Stimulated activated CD8-positive, alpha-beta memory T cell treated with anti-CD3 and anti-CD28 coated beads, Interleukin-12 subunit alpha, Interleukin-12 subunit beta, amount 100 ng/mL, for 4 hours (primary cell): ENCODE measurements around the gene RFX3.

Experiments used
- DNase-seq: peaks from one replicate; pipeline ENCODE4 v3.0.0-alpha.2; 2020; ENCODE audit warnings: low read depth

RFX3 gene

DNA sequence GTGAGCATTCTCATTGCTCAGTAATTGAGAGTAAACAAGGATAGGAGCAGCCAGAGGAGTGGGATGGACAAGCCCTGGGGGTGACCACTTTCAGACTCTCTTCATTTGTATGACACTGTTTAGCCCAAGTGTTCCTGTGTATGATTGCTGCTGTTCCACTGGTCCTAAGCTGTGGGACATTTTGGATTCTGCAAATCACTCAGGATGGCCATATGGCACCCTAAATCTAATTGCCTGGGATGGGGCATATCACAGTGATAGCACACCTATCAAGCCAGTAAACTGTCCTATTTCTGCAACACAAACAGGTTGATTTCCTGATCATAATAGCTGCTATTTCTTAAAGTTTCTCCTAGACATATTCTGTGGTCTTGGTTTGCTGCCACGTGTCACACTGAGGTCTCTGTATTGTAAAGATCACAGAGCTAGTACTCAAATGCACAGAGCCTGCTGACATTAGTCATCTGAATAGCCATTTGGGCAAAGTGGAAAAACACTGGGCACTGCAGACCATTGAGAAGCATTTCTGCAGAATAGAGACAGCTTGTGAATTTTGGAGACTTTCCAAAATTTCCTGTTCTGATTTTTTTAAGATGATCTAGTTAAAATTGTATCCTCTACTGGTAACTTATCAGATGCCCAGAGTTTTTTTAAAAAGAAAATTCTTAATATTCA, 320.2 kb downstream of the RFX3 start:
- DNase-seq: no peak

DNA sequence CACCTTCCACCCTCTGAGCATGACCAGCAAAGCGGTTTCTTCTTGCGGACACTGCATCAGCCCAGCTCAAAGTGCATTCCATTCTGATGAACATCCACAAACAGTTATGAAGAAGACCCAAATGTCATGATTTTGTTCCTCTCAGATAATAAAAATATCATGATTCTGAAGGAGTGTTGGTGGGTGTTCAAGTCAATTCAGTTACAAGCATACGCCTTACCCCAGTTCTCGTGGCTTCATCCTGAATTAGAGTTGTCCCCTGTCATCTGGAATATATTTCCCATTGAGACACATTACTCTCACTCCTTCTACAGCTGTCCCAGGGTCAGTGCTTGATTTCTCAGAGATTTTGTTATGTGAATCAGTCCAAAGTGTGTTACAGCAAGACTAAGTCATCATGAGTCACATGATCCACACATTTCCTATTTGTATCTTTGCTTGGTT, 325.4 kb downstream of the RFX3 start:
- DNase-seq: no peak

DNA sequence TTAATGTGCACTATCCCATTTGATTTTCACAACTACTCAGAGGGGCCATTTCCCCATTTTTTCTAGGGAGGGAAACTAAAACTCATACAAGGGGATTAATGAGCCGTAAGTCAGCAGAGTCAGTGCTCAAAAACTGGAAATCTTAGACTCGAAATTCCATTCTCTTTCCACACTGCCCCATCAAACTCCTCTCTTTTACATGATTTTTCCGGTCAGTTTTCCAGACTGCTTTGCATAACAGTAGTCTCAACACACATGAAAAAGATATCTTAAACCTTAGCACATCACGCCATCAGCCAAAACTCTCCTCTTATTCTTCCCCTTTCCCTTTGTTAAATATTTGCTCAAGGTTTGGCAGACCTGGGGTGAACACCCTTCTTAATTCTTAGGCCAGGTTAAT, 332.0 kb downstream of the RFX3 start:
- DNase-seq: no peak

DNA sequence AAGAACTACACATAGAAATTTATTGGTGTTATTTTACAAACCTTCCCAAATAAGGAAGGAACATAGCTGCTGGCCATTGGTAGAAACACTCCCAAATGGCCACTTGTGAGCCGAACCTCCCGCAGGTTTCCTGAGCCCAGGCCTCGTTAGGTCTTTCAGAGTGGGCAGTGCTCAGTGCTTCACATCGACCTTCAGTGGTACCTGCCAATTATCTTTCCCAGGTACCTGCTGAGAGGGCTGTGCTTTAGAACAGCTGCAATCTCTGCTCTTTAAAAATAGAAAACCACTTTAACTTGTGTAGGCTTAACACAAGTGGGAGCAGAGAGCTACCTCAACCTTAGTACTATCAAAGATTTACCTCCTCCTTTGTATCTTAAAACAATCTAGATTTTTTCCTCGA, 334.1 kb downstream of the RFX3 start:
- no peak for DNase-seq

DNA sequence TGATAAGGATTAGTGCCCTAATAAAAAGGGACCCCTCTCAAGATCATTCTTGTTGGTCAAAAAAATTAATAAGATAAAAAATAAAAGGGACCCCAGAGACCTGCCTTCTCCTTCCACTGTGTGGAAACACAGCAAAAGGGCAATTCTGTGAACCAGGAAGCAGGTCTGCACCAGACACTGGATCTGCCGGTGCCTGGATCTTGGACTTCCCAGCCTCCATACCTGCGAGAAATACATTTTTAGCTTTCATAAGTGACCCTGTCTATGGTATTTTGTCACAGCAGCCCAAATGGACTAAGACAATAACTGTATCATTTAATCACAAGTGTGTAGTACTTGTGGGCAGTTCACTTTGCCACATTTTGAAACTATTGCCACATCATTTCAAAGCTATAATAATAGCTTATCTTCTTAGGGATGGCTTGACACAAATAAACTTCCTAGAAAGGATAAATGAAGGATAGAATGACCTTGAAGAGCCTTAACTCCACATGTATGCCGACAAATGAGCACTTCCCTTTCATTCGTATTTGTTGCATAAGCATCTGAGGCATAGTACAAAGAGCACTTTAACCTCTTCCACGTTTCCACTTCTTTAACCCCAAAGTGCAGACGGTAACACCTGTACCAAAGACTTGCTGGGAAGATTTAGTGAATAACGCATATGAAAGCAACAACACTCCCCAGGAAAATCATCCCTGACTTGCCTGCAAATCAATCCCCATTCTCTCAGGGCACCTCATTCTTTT, 336.5 kb downstream of the RFX3 start:
- no peak for DNase-seq

DNA sequence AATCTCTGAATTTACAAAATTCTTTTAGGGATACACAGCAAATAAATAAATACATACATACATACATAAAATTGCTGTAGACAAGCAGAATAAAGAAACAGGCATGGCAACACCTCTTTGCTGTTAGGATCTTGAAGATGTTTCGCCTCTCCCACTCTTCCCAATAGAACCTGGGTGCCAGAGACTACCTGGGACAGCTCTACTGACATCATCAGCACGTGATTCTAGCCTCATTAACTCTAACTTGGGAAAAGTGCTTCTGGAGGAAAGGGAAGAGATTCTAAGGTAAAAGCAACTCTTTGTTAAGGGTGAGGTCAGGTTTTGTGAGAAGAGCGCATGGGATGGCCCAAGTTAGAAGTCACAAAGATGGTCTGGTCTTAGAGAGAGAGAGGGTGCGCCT, 339.1 kb downstream of the RFX3 start:
- DNase-seq: no peak

DNA sequence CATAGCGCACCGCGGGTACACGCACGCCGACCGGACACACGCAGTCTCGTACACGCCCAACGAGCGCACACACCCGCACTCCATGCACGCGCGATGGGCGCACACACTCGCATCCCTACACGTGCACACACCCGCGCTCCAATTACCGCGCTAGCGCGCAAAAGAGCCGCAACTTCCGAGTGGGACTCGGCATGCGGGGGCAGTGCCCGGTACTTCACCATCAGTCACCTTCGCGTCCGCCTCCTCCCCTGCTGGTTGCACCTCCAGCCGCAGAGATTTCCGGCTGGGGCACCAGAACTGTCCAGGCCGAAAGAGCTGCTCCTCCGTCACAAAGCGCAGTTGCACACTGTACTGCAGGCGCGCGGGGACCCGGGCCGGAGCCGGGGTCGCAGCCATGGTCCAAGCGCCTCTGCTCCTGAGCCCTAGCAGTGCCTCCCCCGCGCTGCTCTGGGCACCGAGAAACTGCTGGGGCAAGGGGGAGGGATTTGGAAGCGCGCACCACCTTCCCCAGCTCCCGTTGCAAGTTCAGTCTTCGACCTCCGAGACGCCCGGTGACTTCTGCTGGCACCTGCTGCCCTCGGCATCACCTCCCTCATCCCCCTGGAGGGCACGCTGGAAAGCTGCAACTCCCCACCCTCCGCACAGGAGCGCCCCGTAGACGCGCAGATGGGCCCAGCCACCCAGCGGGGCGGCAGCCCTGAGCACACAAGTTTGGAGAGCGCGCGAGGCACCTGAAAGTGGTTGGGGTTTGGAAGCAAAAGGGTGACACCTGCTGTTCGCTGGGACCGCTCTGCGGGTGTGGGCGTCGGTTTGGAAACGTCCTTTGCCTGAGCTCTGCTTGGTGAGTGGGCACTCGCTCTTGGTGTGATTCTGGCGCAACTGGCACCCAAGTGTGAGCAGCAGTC, 344.5 kb downstream of the RFX3 start:
- no peak for DNase-seq

DNA sequence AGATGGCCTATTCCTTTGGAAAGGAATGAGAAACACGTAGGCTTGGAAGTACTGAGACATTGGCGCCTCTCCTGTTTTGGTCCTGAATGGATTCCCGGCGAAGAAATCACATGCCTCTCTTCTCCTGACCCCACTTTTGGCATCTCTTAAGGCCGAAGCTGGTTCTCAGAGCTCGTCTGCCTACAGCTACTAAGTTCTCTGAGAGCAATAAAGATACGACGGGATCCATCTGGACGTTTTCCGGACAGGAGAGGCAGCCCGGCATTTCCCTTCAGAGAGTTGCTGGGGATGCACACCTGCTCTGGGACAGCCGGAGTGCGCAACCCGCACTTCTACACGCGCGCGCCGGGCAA, 345.1 kb downstream of the RFX3 start:
- no peak for DNase-seq

DNA sequence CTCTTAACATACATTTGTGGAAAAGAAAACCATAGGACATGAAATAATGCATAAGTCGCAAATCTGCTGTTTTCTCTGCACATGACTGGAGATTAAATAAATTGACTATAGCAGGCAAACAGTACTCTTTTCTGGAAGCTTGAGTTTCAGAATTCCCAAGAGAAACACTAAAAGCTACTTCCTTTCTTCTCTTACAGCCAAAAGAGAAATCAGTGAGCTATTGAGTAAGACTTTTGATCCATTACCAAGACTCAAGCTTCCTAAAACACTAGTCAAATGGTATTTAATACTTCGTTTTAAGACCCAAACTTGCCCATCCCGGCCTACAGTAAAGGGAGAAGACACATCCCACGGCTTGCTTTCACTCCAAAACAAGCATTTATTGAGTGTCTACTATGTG, 346.1 kb downstream of the RFX3 start:
- no peak for DNase-seq

DNA sequence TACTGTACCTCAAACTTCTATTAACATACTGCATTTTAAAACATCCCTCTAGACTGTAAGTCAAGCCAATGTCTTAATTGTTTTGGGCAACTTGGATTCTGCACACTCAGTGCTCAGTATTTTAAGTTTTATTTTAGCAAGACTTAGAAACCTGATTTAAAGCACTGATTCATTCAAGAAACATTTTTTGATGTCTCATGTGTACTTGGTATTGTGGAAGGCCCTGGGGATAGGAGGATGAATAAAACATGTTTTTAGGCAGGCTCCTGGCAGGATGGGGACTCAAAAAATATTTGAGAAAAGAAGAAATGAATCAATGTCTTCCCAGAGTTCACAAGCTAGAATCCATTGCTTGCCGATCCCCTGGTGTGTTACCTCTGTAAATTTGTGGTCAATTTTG, 347.9 kb downstream of the RFX3 start:
- DNase-seq: no peak

DNA sequence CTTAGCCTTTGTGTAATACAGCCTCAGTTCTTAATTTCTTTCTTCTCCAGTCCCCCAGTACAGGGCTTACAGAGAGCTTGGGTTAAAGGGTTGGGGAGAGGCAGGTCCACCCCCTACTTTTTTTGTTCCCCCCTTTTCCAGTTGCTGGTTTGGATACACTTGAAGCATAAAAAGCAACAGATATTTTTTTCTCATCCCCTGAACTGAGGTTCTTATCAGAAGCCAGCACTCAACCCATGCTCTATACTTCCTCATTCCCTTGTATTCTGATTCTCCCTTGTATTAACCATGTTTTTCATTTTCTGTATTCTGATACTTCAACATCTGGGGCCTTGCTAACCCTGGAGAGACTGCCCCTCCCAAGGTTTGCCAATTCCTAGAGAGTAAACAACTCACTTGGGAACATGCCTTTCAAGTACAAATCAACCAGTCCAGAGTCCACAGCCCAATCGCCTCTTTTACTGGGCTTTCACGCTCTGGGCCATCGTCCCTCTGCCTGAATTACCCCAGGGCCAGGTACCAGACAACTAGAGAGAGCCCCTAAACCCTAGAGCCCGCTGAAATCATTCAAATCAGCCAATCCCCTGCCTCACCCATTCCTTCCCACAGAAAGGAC, 348.5 kb downstream of the RFX3 start:
- DNase-seq: no peak

DNA sequence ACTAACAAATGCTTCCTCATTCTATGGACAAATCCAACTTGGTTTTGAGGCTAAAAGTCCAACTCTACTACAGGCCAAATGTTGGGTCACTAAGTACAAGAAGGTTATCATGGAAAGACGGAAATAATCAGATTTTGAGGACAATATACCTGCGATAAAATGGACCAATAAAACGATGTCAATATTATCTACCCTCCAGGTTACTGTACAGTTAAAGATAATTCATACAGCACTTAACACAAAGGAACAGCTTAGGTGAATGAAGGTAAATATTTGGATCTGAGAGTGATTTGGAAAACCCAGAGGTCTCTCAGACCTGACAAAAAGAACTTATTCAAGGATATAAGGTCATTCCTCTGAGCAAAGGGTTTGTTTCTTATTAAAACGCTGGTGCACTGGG, 352.4 kb downstream of the RFX3 start:
- no peak for DNase-seq

DNA sequence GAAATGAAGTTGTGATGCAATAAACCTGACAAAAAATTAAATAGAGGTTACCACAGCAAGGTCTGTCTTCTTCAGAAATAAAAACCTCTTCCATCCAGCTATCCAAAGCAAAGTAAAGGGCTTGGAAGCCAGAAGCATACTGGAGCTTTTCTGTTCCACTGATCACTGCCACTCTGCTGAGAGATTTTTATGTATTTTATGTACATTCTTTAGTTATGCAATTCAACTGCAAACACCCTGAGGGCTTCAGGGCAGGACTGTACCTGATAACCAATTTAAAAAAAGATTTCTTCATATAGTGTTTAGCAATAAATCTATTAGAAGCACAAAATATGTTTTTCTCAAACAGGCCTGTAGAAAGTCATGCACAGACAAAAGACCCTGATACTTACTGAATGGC, 355.0 kb downstream of the RFX3 start:
- DNase-seq: no peak
